K562 (cell line): ENCODE results near the gene CD82. TPM values are rescaled to one million over a fixed set of nuclear protein-coding genes. Genes with fewer than 3 reads are reported as not detected.

Experiments used
- BRD4 ChIP-seq: fragments of 200-600 bp; sonication (generic); IDR thresholded peaks from 2 replicates; pipeline ENCODE4 v1.6.1; 2017; ENCODE audit warnings: inconsistent platforms
- CHD1 ChIP-seq: fragments of 200-600 bp; sonication (generic); IDR thresholded peaks from one replicate; pipeline ENCODE4 v1.6.1; 2012; ENCODE audit warnings: mild to moderate bottlenecking, moderate library complexity, low read length, inconsistent platforms
- HIVEP1 ChIP-seq: fragments of 250-450 bp; sonication (Bioruptor Pico); IDR thresholded peaks from 2 replicates; pipeline ENCODE4 v1.4.0; 2020; ENCODE audit warnings: mild to moderate bottlenecking
- KDM1A ChIP-seq, 2 experiments: fragments of 450-650 bp; IDR thresholded peaks; 2 replicates each; pipeline ENCODE4 v1.6.1; 2016; ENCODE audit warnings: mild to moderate bottlenecking in 2 of 2
- SMARCA4 ChIP-seq: fragments of 450-650 bp; IDR thresholded peaks from 2 replicates; pipeline ENCODE4 v1.6.1; 2016
- SNIP1 ChIP-seq: fragments of 450-650 bp; IDR thresholded peaks from 2 replicates; pipeline ENCODE4 v1.7.1; 2017; ENCODE audit warnings: low read depth, mild to moderate bottlenecking
- SRSF9 ChIP-seq: fragments of 200-400 bp; formaldehyde crosslinking; IDR thresholded peaks from 2 replicates; pipeline ENCODE4 v1.6.1; 2017; ENCODE audit warnings: low read depth, low read length, borderline replicate concordance
- ZNF444 ChIP-seq: fragments of 250-450 bp; sonication (Bioruptor Pico); IDR thresholded peaks from 2 replicates; pipeline ENCODE4 v1.4.0; 2020; ENCODE audit warnings: mild to moderate bottlenecking, moderate library complexity
- polyA plus RNA-seq, 8 experiments: library from polyadenylated mRNA; depleted of rRNA in 4 of 8; stranded (reverse) in 5 of 8; unstranded in 3 of 8; fragments of >200 nt; fragmentation: Nextera tagmentation in 2 of 8; fragmentation: Illumina TruSeq in 1 of 8; extraction: Ambion mirVana in 2 of 8; extraction: Trizol in 1 of 8; gene quantifications; 2 replicates each; pipeline versions ENCODE4 v1.2.1 to v1.2.3, GENCODE V29; 2011 to 2014; ENCODE audit warnings: inconsistent platforms in 1 of 8, missing spikeins in 1 of 8
- total RNA-seq, 7 experiments: library from RNA; depleted of rRNA in 6 of 7; stranded (reverse); fragments of >200 nt in 6 of 7; fragmentation: Illumina TruSeq in 2 of 7; extraction: Trizol in 2 of 7; gene quantifications; 2 replicates each; pipeline versions ENCODE4 v1.2.1 to v1.2.3, GENCODE V29; 2011 to 2021; ENCODE audit warnings: low replicate concordance in 1 of 7
- TF ChIP-seq, protein P1 (sequence below), 2 experiments: fragments of 450-650 bp; IDR thresholded peaks; 2 replicates each; pipeline ENCODE4 v1.6.1; 2016
- TF ChIP-seq, protein P2 (sequence below): sonication (generic); formaldehyde crosslinking; IDR thresholded peaks from 2 replicates; pipeline ENCODE4 v1.8.0; 2022; ENCODE audit warnings: mild to moderate bottlenecking, missing genetic modification reagents
- TF ChIP-seq, protein P3 (sequence below), 3 experiments: IDR thresholded peaks in 2 of 3; conservative IDR thresholded peaks in 1 of 3; 2 replicates each; pipeline ENCODE4 v1.5.1; 2011 to 2012; ENCODE audit warnings: low read length in 3 of 3, mild to moderate bottlenecking in 3 of 3, control low read depth in 2 of 3, improper control_type of control experiment in 1 of 3, inconsistent platforms in 1 of 3, low read depth in 1 of 3, mixed read lengths in 1 of 3, moderate library complexity in 1 of 3; ENCODE audit not compliant: insufficient read depth in 2 of 3
- TF ChIP-seq, protein P4 (sequence below): fragments of 250-450 bp; sonication (Bioruptor Pico); IDR thresholded peaks from 2 replicates; pipeline ENCODE4 v1.4.0; 2020; ENCODE audit warnings: mild to moderate bottlenecking, moderate library complexity
- TF ChIP-seq, protein P5 (sequence below): fragments of 450-650 bp; IDR thresholded peaks from 2 replicates; pipeline ENCODE4 v1.6.1; 2016; ENCODE audit warnings: missing biosample characterization, missing genetic modification characterization

CD82 gene
- total and polyA plus RNA-seq, 9 of the 15 experiments (the other 6 are each of a cell fraction or from before 2014, with no cell fraction given), result 0.27 to 9.4 (median 3.0) TPM

DNA sequence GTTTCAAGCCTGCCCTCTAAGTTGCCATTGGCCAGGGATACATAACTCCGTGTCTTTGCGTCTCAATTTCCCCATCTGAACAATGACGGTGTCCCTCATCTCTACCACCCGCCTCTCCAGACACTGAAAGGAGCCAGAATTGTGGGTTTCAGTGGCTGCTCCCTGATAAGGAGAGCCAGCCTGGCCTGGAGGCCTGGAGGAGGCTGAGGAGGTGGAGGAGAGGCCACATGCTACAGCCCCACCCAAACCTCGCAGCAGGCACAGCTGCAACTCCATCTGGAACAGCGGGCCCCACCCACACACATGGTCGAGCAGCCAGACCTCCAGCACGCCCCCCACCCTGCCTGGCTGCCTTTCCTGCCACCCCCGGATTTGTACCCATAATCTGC lies 34.4 kb upstream of the CD82 start (continued):
- TF ChIP-seq, protein P1, sequence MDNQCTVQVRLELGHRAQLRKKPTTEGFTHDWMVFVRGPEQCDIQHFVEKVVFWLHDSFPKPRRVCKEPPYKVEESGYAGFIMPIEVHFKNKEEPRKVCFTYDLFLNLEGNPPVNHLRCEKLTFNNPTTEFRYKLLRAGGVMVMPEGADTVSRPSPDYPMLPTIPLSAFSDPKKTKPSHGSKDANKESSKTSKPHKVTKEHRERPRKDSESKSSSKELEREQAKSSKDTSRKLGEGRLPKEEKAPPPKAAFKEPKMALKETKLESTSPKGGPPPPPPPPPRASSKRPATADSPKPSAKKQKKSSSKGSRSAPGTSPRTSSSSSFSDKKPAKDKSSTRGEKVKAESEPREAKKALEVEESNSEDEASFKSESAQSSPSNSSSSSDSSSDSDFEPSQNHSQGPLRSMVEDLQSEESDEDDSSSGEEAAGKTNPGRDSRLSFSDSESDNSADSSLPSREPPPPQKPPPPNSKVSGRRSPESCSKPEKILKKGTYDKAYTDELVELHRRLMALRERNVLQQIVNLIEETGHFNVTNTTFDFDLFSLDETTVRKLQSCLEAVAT (IDR thresholded peaks at IDR 0.05), result peak in 1 of 2 experiments; percentile 71; a peak in 2 of 4 replicates
- TF ChIP-seq SMARCA4 (peak; percentile 47), ZNF444 (CRISPR knock-in tag) (no peak; the same call in 1 of the 2 replicates), CHD1 (no peak), KDM1A (IDR thresholded peaks at IDR 0.05) (no peak), SNIP1 (no peak), HIVEP1 (no peak), SRSF9 (no peak), BRD4 (peak; percentile 65; the same call in 1 of the 2 replicates)
- TF ChIP-seq, protein P2, sequence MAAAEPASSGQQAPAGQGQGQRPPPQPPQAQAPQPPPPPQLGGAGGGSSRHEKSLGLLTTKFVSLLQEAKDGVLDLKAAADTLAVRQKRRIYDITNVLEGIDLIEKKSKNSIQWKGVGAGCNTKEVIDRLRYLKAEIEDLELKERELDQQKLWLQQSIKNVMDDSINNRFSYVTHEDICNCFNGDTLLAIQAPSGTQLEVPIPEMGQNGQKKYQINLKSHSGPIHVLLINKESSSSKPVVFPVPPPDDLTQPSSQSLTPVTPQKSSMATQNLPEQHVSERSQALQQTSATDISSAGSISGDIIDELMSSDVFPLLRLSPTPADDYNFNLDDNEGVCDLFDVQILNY (CRISPR knock-in tag), result no peak
- TF ChIP-seq, protein P3, sequence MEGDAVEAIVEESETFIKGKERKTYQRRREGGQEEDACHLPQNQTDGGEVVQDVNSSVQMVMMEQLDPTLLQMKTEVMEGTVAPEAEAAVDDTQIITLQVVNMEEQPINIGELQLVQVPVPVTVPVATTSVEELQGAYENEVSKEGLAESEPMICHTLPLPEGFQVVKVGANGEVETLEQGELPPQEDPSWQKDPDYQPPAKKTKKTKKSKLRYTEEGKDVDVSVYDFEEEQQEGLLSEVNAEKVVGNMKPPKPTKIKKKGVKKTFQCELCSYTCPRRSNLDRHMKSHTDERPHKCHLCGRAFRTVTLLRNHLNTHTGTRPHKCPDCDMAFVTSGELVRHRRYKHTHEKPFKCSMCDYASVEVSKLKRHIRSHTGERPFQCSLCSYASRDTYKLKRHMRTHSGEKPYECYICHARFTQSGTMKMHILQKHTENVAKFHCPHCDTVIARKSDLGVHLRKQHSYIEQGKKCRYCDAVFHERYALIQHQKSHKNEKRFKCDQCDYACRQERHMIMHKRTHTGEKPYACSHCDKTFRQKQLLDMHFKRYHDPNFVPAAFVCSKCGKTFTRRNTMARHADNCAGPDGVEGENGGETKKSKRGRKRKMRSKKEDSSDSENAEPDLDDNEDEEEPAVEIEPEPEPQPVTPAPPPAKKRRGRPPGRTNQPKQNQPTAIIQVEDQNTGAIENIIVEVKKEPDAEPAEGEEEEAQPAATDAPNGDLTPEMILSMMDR (IDR thresholded peaks at IDR 0.05 in 2 of 3, conservative IDR thresholded peaks at IDR 0.05 in 1 of 3; ENCODE audit: insufficient read depth in 2 of 3, low read depth in 1 of 3, low read length in 3 of 3), result no peak
- TF ChIP-seq, protein P4, sequence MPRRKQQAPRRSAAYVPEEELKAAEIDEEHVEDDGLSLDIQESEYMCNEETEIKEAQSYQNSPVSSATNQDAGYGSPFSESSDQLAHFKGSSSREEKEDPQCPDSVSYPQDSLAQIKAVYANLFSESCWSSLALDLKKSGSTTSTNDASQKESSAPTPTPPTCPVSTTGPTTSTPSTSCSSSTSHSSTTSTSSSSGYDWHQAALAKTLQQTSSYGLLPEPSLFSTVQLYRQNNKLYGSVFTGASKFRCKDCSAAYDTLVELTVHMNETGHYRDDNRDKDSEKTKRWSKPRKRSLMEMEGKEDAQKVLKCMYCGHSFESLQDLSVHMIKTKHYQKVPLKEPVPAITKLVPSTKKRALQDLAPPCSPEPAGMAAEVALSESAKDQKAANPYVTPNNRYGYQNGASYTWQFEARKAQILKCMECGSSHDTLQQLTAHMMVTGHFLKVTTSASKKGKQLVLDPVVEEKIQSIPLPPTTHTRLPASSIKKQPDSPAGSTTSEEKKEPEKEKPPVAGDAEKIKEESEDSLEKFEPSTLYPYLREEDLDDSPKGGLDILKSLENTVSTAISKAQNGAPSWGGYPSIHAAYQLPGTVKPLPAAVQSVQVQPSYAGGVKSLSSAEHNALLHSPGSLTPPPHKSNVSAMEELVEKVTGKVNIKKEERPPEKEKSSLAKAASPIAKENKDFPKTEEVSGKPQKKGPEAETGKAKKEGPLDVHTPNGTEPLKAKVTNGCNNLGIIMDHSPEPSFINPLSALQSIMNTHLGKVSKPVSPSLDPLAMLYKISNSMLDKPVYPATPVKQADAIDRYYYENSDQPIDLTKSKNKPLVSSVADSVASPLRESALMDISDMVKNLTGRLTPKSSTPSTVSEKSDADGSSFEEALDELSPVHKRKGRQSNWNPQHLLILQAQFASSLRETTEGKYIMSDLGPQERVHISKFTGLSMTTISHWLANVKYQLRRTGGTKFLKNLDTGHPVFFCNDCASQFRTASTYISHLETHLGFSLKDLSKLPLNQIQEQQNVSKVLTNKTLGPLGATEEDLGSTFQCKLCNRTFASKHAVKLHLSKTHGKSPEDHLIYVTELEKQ, result peak; percentile 53
- TF ChIP-seq, protein P5, sequence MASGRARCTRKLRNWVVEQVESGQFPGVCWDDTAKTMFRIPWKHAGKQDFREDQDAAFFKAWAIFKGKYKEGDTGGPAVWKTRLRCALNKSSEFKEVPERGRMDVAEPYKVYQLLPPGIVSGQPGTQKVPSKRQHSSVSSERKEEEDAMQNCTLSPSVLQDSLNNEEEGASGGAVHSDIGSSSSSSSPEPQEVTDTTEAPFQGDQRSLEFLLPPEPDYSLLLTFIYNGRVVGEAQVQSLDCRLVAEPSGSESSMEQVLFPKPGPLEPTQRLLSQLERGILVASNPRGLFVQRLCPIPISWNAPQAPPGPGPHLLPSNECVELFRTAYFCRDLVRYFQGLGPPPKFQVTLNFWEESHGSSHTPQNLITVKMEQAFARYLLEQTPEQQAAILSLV, result peak; percentile 37
